ENCODE measurements around the gene PEAK1.

Gene PEAK1

GRCh38 chr15:77173487-77173886, 246.4 kb downstream of the PEAK1 start:
- TF ChIP-seq CREB5 (CRISPR knock-in tag; IDR thresholded peaks at IDR 0.05; ENCODE audit: low read depth) = no peak
- no peak for TF ChIP-seq PATZ1 (CRISPR knock-in tag; IDR thresholded peaks at IDR 0.05; ENCODE audit: borderline replicate concordance)
- no peak for TF ChIP-seq CSDC2 (CRISPR knock-in tag; IDR thresholded peaks at IDR 0.05)
- TF ChIP-seq ISL1 (CRISPR knock-in tag; IDR thresholded peaks at IDR 0.05) = no peak
- no peak for TF ChIP-seq ZC3H10 (CRISPR knock-in tag; IDR thresholded peaks at IDR 0.05)
- no peak for TF ChIP-seq ZNF565 (CRISPR knock-in tag; conservative IDR thresholded peaks at IDR 0.05; ENCODE audit: low read depth)
- TF ChIP-seq SNAI2 (CRISPR knock-in tag; IDR thresholded peaks at IDR 0.05) = no peak
- TF ChIP-seq TOX (CRISPR knock-in tag; IDR thresholded peaks at IDR 0.05; ENCODE audit: borderline replicate concordance) = no peak
- TF ChIP-seq TCF4 (CRISPR knock-in tag; IDR thresholded peaks at IDR 0.05; ENCODE audit: borderline replicate concordance) = no peak
- no peak for TF ChIP-seq GLIS3 (CRISPR knock-in tag; IDR thresholded peaks at IDR 0.05)
- no peak for TF ChIP-seq PPARA (CRISPR knock-in tag; IDR thresholded peaks at IDR 0.05; ENCODE audit: borderline replicate concordance)
- TF ChIP-seq ZFP3 (CRISPR knock-in tag; IDR thresholded peaks at IDR 0.05) = no peak
- no peak for TF ChIP-seq ZNF8 (CRISPR knock-in tag; IDR thresholded peaks at IDR 0.05)
- TF ChIP-seq OSR1 (CRISPR knock-in tag; IDR thresholded peaks at IDR 0.05) = no peak
- no peak for TF ChIP-seq ARNTL (CRISPR knock-in tag; IDR thresholded peaks at IDR 0.05; ENCODE audit: borderline replicate concordance, low read depth)
- no peak for TF ChIP-seq CSRNP3 (CRISPR knock-in tag; IDR thresholded peaks at IDR 0.05)
- TF ChIP-seq ZFP30 (CRISPR knock-in tag; IDR thresholded peaks at IDR 0.05) = no peak
- TF ChIP-seq TSHZ2 (CRISPR knock-in tag; IDR thresholded peaks at IDR 0.05) = no peak
- no peak for TF ChIP-seq RARB (CRISPR knock-in tag; IDR thresholded peaks at IDR 0.05)
- no peak for ATAC-seq

- ATAC-seq = no peak
- TF ChIP-seq TCF4 (CRISPR knock-in tag; IDR thresholded peaks at IDR 0.05; ENCODE audit: borderline replicate concordance) = 0 out of 2 replicates have a peak, but pooled peaks have one; percentile 17
- TF ChIP-seq POU6F1 (CRISPR knock-in tag; IDR thresholded peaks at IDR 0.05; ENCODE audit: borderline replicate concordance, low read depth) = no peak
Observed at GRCh38 chr15:77171221-77171967, 248.5 kb downstream of the PEAK1 start.

GRCh38 chr15:77168616-77169015, 251.3 kb downstream of the PEAK1 start:
- ATAC-seq = peak; percentile 34; the same call in 1 of the 3 replicates
- TF ChIP-seq CSDC2 (CRISPR knock-in tag; IDR thresholded peaks at IDR 0.05) (no peak), ZFP30 (CRISPR knock-in tag; IDR thresholded peaks at IDR 0.05) (no peak), TSHZ2 (CRISPR knock-in tag; IDR thresholded peaks at IDR 0.05) (no peak), TOX (CRISPR knock-in tag; IDR thresholded peaks at IDR 0.05; ENCODE audit: borderline replicate concordance) (no peak), BACH2 (CRISPR knock-in tag; IDR thresholded peaks at IDR 0.05; ENCODE audit: borderline replicate concordance) (no peak), ZNF8 (CRISPR knock-in tag; IDR thresholded peaks at IDR 0.05) (no peak), CREB5 (CRISPR knock-in tag; IDR thresholded peaks at IDR 0.05; ENCODE audit: low read depth) (no peak), CSRNP3 (CRISPR knock-in tag; IDR thresholded peaks at IDR 0.05) (no peak), ZNF565 (CRISPR knock-in tag; conservative IDR thresholded peaks at IDR 0.05; ENCODE audit: low read depth) (no peak), ZNF70 (CRISPR knock-in tag; IDR thresholded peaks at IDR 0.05) (no peak)

Data from SK-N-SH treated with all-trans-retinoic acid at 6 μM for 48 hours (cell line).